HG02678 (cell line): ENCODE measurements around the gene MED15.

Experiments used
- ATAC-seq: cut with Tn5 transposase; IDR thresholded peaks from one replicate; pipeline ENCODE4 v1.9.1; 2021; ENCODE audit warnings: mild to moderate bottlenecking, moderate library complexity; ENCODE audit not compliant: unreplicated experiment

MED15 gene

DNA sequence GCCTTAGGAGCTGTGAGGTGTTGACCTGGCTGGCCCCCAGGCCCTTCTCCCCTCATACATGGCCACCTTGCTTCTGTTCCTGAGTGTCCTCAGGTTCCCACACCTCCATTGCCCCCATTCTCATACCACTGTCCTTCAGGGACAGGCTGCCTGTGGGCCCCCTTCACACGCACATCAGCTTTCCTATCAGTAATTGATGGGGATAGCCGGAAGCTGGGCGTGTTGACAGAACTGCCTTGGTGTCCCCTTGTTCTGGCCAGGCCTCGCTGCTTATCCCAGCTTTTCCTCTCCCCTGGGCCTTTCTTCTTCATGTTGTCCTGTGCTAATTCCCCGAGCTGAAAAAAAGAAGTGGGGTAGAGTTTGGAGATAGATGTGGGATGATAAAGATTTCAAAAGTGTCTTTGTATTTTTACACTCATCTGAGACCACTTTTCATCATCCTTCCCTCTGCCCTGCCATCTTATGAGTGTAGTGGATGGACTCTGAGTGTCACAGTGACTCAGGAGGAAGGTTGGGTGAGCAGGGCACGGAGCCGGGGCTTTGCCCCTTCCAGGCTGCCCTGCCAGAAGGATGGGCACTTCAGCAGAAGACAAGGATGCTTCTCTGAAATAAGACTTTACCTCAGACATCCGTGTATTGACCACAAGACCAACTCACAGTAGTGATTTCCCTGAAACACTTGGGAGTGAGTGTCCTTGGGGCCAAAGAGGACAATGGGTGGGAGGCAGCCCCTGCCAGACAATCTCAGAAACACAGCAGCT is 42.8 kb downstream of the MED15 start:
- ATAC-seq: no peak

DNA sequence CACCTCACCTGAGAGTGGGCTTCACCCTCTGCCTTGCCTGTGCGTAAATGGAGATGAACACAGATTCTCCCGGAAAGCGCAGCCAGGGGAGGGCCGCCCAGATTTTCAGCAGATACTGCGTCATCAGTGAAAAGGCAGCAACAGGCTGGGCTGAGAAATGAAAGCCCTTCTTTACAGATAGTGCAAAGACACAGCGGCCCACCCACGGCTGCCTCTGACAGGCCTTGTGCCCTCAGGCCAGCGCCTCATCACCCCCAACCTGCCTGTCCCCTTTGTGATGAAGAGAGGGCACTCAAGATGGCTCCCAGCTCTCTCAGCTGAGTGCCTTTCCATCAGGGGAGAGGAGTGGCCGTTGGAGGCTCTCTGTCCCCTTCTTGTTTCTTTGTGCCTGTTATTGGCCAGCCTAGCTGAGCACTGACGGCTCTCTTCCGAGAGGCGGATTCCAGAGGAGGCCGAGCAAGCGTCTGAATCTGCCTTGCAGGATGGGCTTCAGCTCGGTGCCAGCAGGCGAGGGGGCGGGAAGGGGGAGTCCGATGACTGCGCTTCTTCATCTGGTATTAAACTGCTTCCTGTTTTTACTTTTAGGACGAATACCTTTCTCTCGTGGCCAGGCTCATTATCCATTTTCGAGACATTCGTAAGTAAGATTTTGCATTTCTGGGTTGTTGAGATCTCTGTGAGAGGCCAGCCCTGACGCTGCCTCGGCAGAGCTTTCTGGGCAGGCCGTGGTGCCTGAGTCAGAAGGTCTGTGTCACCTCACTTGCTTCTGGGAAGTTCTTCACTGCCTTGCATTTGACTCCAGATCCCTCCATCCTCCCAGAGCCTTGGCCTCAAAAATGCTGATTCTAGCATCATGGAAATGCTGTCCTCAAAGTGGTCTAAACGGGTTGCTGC is 43.7 kb downstream of the MED15 start:
- ATAC-seq: no peak

- ATAC-seq: no peak
Measured at GRCh38 chr22:20551805-20552442, 44.5 kb downstream of the MED15 start.

- no peak for ATAC-seq
Measured at GRCh38 chr22:20552443-20553401, 45.3 kb downstream of the MED15 start.

DNA sequence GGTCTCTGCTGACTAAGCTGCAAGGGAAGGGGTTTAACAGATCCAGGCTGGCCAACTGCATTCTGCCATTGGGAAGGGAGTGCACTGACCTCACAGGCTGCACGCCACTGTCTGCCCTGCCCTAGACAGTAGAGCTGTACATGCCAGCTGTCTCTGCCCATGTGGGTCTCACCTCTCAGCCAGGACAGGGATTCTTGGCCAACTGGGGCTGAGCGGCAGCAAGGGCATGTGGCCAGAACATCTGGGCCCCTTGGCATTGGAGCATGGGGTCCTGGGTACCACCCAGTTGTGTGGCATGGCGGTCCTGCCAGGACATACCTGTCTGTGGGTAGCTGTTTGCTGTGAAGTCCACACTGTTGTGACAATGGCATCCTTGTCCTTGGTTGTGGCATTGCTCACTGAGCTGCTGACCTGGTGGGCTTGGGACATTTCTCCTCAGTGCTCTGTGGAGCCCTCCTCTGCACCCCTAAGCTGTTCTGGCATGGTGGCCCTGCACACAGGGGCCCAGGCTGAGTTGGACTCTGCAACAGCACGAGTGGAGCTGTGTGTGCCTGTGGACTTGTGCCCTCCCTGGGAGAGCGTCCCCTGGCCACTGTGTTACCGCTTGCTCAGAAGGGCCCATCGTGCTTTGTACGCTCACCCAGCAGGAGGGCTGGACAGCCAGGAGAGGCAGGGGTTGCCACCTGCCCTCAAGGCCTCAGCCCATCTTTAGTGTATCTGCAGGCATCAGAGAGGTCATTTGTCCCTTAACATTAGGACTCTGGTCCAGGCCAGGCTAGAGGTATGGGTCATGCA is 46.7 kb downstream of the MED15 start:
- ATAC-seq: no peak

GRCh38 chr22:20554824-20555223 is 47.4 kb downstream of the MED15 start:
- ATAC-seq: no peak

GRCh38 chr22:20558534-20558933 is 51.1 kb downstream of the MED15 start:
- no peak for ATAC-seq

DNA sequence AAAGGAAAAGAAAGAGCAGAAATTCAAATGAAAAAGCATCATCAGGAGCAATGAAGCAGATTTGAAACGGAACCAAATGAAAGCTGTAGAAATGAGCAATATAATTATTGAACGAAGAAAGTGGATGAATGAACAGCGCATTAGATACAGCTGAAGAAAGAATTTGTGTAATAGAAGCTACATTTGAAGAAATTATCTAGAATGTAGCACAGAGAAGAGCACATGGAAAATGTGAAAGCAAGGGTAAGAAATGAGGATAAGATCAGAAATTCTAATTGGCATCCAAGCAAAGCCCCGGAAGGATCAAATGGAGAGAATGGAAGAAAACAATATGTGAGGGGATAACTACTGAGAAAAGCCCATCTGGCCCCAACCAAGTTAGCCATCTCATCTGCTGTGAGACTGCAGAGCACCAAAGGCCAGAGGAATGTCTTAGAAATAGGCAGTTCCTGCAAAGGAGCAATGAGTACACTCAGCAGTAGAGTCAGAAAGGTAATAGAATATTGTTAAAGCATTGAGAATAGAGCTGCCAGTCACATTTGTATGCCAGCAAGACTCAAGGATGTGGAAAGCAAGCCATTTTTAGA is 51.9 kb downstream of the MED15 start:
- no peak for ATAC-seq

GRCh38 chr22:20560716-20561115 is 53.3 kb downstream of the MED15 start:
- no peak for ATAC-seq

- no peak for ATAC-seq
Measured at GRCh38 chr22:20561882-20562281, 54.5 kb downstream of the MED15 start.

DNA sequence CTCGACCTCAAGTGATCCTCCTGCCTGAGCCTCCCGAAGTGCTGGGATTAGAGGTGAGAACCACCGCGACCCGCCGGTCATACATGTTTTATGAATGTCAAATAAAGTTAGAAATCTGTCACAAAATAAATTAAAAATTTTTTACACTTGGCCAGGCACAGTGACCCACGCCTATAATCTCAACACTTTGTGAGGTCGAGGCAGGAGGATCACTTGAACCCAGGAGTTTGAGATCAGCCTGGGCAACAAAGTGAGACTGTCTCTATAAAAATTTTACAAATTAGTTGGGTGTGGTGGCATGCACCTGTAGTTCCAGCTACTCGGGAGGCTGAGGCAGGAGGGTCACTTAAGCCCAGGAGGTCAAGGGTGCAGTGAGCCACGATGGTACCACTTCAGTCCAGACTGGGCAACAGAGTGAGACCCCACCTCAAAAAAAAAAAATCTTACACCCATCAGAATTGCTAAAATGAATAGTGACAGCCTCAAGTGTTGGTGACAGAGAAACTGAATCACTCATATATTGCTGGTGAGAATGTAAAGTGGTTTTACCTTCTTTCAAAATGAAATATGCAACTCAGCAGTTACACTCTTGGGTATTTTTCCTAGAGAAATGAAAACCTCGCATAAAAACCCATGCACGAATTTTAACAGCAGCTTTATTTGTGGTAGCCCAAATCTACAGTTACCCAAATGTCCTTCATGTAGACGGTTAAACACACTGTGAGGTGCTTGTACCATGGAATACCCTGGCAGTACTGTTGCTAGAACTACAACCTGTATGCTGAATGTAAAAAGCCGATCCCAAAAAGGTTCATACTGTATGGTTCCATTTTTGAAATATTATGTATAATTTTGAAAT is 55.4 kb downstream of the MED15 start:
- ATAC-seq: no peak

- no peak for ATAC-seq
Measured at GRCh38 chr22:20563466-20563906, 56.1 kb downstream of the MED15 start.

GRCh38 chr22:20563941-20564371 is 56.5 kb downstream of the MED15 start:
- ATAC-seq: no peak

DNA sequence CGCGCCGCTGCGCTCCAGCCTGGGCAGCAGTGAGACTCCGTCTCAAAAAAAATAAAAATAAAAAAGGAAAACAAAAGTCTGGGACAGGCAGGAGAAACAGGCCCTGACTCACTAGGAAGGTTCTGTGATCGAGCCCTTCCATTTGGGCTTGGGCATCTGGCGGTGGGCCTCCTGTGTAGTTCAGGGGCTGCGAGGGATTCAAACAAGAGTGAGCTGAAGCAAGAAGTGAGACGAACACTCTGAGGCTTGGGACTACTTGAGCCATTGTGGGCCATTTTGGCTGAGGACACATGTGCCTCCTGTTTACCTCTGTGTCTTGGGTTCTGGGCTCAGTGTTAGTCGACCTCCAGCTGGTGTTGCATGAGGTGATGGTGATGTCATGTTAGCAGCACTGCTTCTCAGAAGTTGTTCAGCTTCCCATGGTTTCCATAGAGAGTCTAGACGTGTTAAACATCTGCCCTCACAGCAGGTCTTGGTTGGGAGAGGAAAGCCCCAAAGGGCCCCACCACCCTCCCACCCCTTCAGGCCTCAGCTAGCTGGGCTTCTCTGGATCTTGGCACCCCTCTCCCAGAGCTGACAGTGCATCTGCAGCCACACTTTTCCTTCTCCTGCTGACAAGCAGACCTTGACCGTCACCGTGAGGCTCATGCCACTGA is 57.8 kb downstream of the MED15 start:
- ATAC-seq: no peak

- ATAC-seq: no peak
Measured at GRCh38 chr22:20565761-20566160, 58.4 kb downstream of the MED15 start.

DNA sequence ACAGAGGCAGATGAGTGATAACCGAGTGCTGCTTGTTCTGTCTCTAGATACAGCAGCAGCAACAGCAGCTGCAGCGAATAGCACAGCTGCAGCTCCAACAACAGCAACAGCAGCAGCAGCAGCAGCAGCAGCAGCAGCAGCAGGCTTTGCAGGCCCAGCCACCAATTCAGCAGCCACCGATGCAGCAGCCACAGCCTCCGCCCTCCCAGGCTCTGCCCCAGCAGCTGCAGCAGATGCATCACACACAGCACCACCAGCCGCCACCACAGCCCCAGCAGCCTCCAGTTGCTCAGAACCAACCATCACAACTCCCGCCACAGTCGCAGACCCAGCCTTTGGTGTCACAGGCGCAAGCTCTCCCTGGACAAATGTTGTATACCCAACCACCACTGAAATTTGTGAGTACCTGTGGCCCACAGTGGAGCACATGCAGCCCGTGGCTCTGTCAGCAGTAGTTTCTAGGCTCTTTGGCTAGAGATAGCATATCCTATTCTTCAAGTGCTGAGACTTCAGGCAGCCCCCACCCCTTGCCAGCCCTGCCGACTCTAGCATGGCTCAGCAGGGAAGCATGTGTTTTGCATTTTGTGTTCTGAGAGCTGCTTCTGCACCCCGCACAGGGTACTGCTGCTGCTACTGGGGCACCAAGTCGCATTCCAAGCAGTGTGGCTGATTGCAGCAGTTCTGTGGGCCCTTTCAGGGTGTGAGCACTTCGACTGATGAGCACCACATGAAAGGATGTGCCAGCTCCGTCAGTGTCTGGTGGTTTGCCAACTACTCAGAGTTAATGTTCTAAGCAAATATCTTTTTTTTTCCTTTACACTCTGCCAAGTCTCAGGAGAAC is 59.2 kb downstream of the MED15 start:
- no peak for ATAC-seq

- ATAC-seq: no peak
Measured at GRCh38 chr22:20567371-20567847, 60.0 kb downstream of the MED15 start.
